ENCODE data around the gene PNLDC1.
"Not testable (repeated sequence)": the region's sequence is repeated elsewhere in the genome, so short reads cannot be mapped to it uniquely, and the experiment has no call there.

The PNLDC1 gene

GRCh38 chr6:159807150-159807858 lies 7.2 kb downstream of the PNLDC1 start:
- no peak for TF ChIP-seq CTCF (IDR thresholded peaks at IDR 0.05; ENCODE audit: borderline replicate concordance, control extremely low read depth, extremely low read depth, insufficient read depth, missing control alignments)
- no peak for DNase-seq (ENCODE audit: low spot score)
- in situ Hi-C loops (cut with MboI; ENCODE audit: low sequenced_read_pairs, unreplicated experiment) = no loop called here

GRCh38 chr6:159808647-159809046 lies 8.6 kb downstream of the PNLDC1 start:
- in situ Hi-C loops (cut with MboI; ENCODE audit: low sequenced_read_pairs, unreplicated experiment) = no loop called here
- TF ChIP-seq CTCF (IDR thresholded peaks at IDR 0.05; ENCODE audit: borderline replicate concordance, control extremely low read depth, extremely low read depth, insufficient read depth, missing control alignments) = no peak
- no peak for DNase-seq (ENCODE audit: low spot score)

- in situ Hi-C loops (cut with MboI; ENCODE audit: low sequenced_read_pairs, unreplicated experiment) = no loop called here
- no peak for DNase-seq (ENCODE audit: low spot score)
- TF ChIP-seq CTCF (IDR thresholded peaks at IDR 0.05; ENCODE audit: borderline replicate concordance, control extremely low read depth, extremely low read depth, insufficient read depth, missing control alignments) = no peak
Observed at GRCh38 chr6:159809149-159809548, 9.1 kb downstream of the PNLDC1 start.

- TF ChIP-seq CTCF (IDR thresholded peaks at IDR 0.05; ENCODE audit: borderline replicate concordance, control extremely low read depth, extremely low read depth, insufficient read depth, missing control alignments) = no peak
- no peak for DNase-seq (ENCODE audit: low spot score)
- in situ Hi-C loops (cut with MboI; ENCODE audit: low sequenced_read_pairs, unreplicated experiment) = no loop called here
Observed at GRCh38 chr6:159813781-159814180, 13.7 kb downstream of the PNLDC1 start.

GRCh38 chr6:159815410-159815809 lies 15.3 kb downstream of the PNLDC1 start:
- in situ Hi-C loops (cut with MboI; ENCODE audit: low sequenced_read_pairs, unreplicated experiment) = no loop called here
- no peak for DNase-seq (ENCODE audit: low spot score)
- TF ChIP-seq CTCF (IDR thresholded peaks at IDR 0.05; ENCODE audit: borderline replicate concordance, control extremely low read depth, extremely low read depth, insufficient read depth, missing control alignments) = no peak

- in situ Hi-C loops (cut with MboI; ENCODE audit: low sequenced_read_pairs, unreplicated experiment); DNase-seq (ENCODE audit: low spot score): not testable (repeated sequence)
Observed at GRCh38 chr6:159816775-159817174, 16.7 kb downstream of the PNLDC1 start.

- in situ Hi-C loops (cut with MboI; ENCODE audit: low sequenced_read_pairs, unreplicated experiment) = no loop called here
- TF ChIP-seq CTCF (IDR thresholded peaks at IDR 0.05; ENCODE audit: borderline replicate concordance, control extremely low read depth, extremely low read depth, insufficient read depth, missing control alignments) = no peak
- no peak for DNase-seq (ENCODE audit: low spot score)
Observed at GRCh38 chr6:159817951-159818739, 18.1 kb downstream of the PNLDC1 start.
